ENCODE measurements around the gene RABAC1. TPM values are rescaled to one million over a fixed set of nuclear protein-coding genes. Genes with fewer than 3 reads are reported as not detected.
A peak's percentile ranks its signal among the peaks of the same experiment; 100 is the strongest.

The RABAC1 gene
- total and polyA plus RNA-seq, 10 of the 15 experiments (the other 5 are each of a cell fraction or from before 2014, with no cell fraction given): 10.9 to 115 (median 49.2) TPM

GRCh38 chr19:41947091-41947490, 12.0 kb downstream of the RABAC1 start:
- intact Hi-C loops (cut with micrococcal nuclease; ENCODE audit: unreplicated experiment) (no loop called here), in situ Hi-C loops (cut with MboI) (loop anchor here (5.0 to 25.0 kb wide), 2 partner anchors 75 to 1815 kb away; partner anchors contain the start of gene SMG9)
- DNase-seq (ENCODE audit: low read depth, low spot score) (no peak), FAIRE-seq (no peak), ATAC-seq (no peak)
- Histone ChIP-seq H4K20me1 (ENCODE audit: control insufficient read depth, insufficient read depth) (no peaks in the 10 kb centered on the region), H3K36me3 (ENCODE audit: control insufficient read depth in 2 of 2, insufficient read depth in 2 of 2, low read length in 1 of 2) (no peaks in the 10 kb centered on the region), H3K27ac (ENCODE audit: control insufficient read depth, insufficient read depth) (peak overlapping the region; percentile 8; the same call in 1 of the 2 replicates), H3K4me1 (ENCODE audit: control insufficient read depth, insufficient read depth, low read length) (peaks cover 38% of the 10 kb centered on the region), H3K4me3 (no peak overlapping the region), H3K9me3 (replicated peaks; ENCODE audit: control insufficient read depth, insufficient read depth, low read length) (no peaks in the 10 kb centered on the region; the same call in 2 of the 3 replicates), H3K4me2 (ENCODE audit: control insufficient read depth, insufficient read depth) (no peak overlapping the region), H3K27me3 (replicated peaks in 1 of 2; ENCODE audit: control insufficient read depth in 2 of 2, insufficient read depth in 2 of 2, low read length in 1 of 2) (no peaks in the 10 kb centered on the region), H3K9ac (ENCODE audit: control insufficient read depth, insufficient read depth, low read length) (no peak overlapping the region), H2AFZ (ENCODE audit: control insufficient read depth, low read depth, low read length) (no peak overlapping the region), H3K79me2 (ENCODE audit: control insufficient read depth, insufficient read depth, low read length) (no peaks in the 10 kb centered on the region)
- no peak for TF ChIP-seq CHD4 (IDR thresholded peaks at IDR 0.05)
- TF ChIP-seq PKNOX1 (IDR thresholded peaks at IDR 0.05): peak; percentile 12; the same call in 1 of the 2 replicates
- CTCF ChIA-PET: interaction anchor here (0.8 to 10.0 kb wide), 8 partner anchors 11 to 154 kb away, joined by 3 to 98 read pairs (median 12); partner anchors contain the start of genes CD79A, RABAC1 and RPS19
- SMC1A ChIA-PET (ENCODE audit: uncharacterized antibody, unreplicated experiment): interaction anchor here (2.5 to 3.3 kb wide), 2 partner anchors 74 to 194 kb away, joined by 7 to 57 read pairs; partner anchors contain the start of gene CD79A
- RAD21 ChIA-PET (ENCODE audit: unreplicated experiment): interaction anchor here (1.4 to 2.9 kb wide), 3 partner anchors 72 to 88 kb away, joined by 3 to 25 read pairs (median 5); partner anchors contain the start of gene RPS19
- no TSS peak for BruUV-seq (replicated peaks)
- WGBS (ENCODE audit: insufficient coverage, insufficient replicate concordance, low lambda C conversion rate, missing lambda C conversion rate): 93% methylated on average over 3 of the region's 3 CpGs
- POLR2A ChIA-PET: interaction anchor here (1.5 to 3.1 kb wide), 2 partner anchors 12 to 58 kb away, joined by 3 to 16 read pairs; partner anchors contain the start of gene RABAC1

- FAIRE-seq (peak; percentile 77), ATAC-seq (peak; percentile 86), DNase-seq (ENCODE audit: low read depth, low spot score) (peak; percentile 94)
- Histone ChIP-seq H3K4me2 (ENCODE audit: control insufficient read depth, insufficient read depth) (peak overlapping the region; percentile 76), H3K27ac (ENCODE audit: control insufficient read depth, insufficient read depth) (peak overlapping the region; percentile 85), H3K4me1 (ENCODE audit: control insufficient read depth, insufficient read depth, low read length) (peaks cover 47% of the 10 kb centered on the region), H3K4me3 (no peak overlapping the region; the same call in 1 of the 2 replicates), H3K27me3 (replicated peaks in 1 of 2; ENCODE audit: control insufficient read depth in 2 of 2, insufficient read depth in 2 of 2, low read length in 1 of 2) (no peaks in the 10 kb centered on the region), H3K79me2 (ENCODE audit: control insufficient read depth, insufficient read depth, low read length) (no peaks in the 10 kb centered on the region), H4K20me1 (ENCODE audit: control insufficient read depth, insufficient read depth) (no peaks in the 10 kb centered on the region), H3K36me3 (ENCODE audit: control insufficient read depth in 2 of 2, insufficient read depth in 2 of 2, low read length in 1 of 2) (no peaks in the 10 kb centered on the region), H2AFZ (ENCODE audit: control insufficient read depth, low read depth, low read length) (no peak overlapping the region; the same call in 1 of the 2 replicates), H3K9ac (ENCODE audit: control insufficient read depth, insufficient read depth, low read length) (peak overlapping the region; percentile 65), H3K9me3 (replicated peaks; ENCODE audit: control insufficient read depth, insufficient read depth, low read length) (no peaks in the 10 kb centered on the region; the same call in 2 of the 3 replicates)
- ChIA-PET SMC1A (ENCODE audit: uncharacterized antibody, unreplicated experiment) (interaction anchor here (0.7 to 3.3 kb wide), 10 partner anchors 8 to 192 kb away, joined by 3 to 57 read pairs (median 4); partner anchors contain the start of genes CD79A and RPS19), POLR2A (interaction anchor here (0.6 to 3.1 kb wide), 17 partner anchors 8 to 213 kb away, joined by 3 to 17 read pairs (median 4); partner anchors contain the start of genes CD79A, ERFL, RABAC1 and RPS19), CTCF (interaction anchor here (0.9 to 10.0 kb wide), 9 partner anchors 8 to 152 kb away, joined by 3 to 98 read pairs (median 15); partner anchors contain the start of genes CD79A, RABAC1 and RPS19), RAD21 (ENCODE audit: unreplicated experiment) (interaction anchor here (0.6 to 2.9 kb wide), 11 partner anchors 12 to 184 kb away, joined by 3 to 28 read pairs (median 8); partner anchors contain the start of genes CD79A, RABAC1 and RPS19)
- 2% methylated on average over 8 of the region's 8 CpGs for WGBS (ENCODE audit: insufficient coverage, insufficient replicate concordance, low lambda C conversion rate, missing lambda C conversion rate)
- in situ Hi-C loops (cut with MboI) (loop anchor here (5.0 to 25.0 kb wide), 2 partner anchors 73 to 1817 kb away; partner anchors contain the start of gene SMG9), intact Hi-C loops (cut with micrococcal nuclease; ENCODE audit: unreplicated experiment) (loop anchor here (2.0 kb wide), 2 partner anchors 60 to 68 kb away; partner anchors contain the start of gene CD79A)
- BruUV-seq (replicated peaks): no TSS peak
- TF ChIP-seq CHD2 (IDR thresholded peaks at IDR 0.05; ENCODE audit: borderline replicate concordance, low read depth, low read length) (peak; percentile 88; the same call in 1 of the 2 replicates), ZNF687 (IDR thresholded peaks at IDR 0.05) (peak; percentile 60), FOS (IDR thresholded peaks at IDR 0.05; ENCODE audit: borderline replicate concordance, extremely low read depth, insufficient read length) (peak; percentile 3), ZNF207 (IDR thresholded peaks at IDR 0.05; ENCODE audit: borderline replicate concordance) (0 out of 2 replicates have a peak, but pooled peaks have one; percentile 48), IRF3 (IDR thresholded peaks at IDR 0.05) (no peak)
Measured at GRCh38 chr19:41945135-41945766, 13.9 kb downstream of the RABAC1 start.
